Upper lobe of right lung (tissue), 1 donor: ENCODE data around the gene CHMP1A. TPM values are rescaled to one million over a fixed set of nuclear protein-coding genes. Genes with fewer than 3 reads are reported as not detected.

ENCODE experiments used
- ATAC-seq: fragments of 200-7000 bp; cut with Tn5 transposase; one replicate; pipeline ENCODE4 v1.9.1; 2020; ENCODE audit warnings: mild to moderate bottlenecking, moderate library complexity
- DNase-seq: peaks from one replicate; pipeline ENCODE4 v3.0.0-alpha.2; 2020
- H3K27ac ChIP-seq: fragments of 200-600 bp; one replicate; pipeline ENCODE4 v1.8.0; 2022
- H3K27me3 ChIP-seq: fragments of 200-600 bp; one replicate; pipeline ENCODE4 v1.8.0; 2022; ENCODE audit warnings: mild to moderate bottlenecking
- H3K36me3 ChIP-seq: fragments of 200-600 bp; one replicate; pipeline ENCODE4 v1.8.0; 2022
- H3K4me1 ChIP-seq: fragments of 200-600 bp; one replicate; pipeline ENCODE4 v1.8.0; 2022
- H3K4me3 ChIP-seq: fragments of 200-600 bp; one replicate; pipeline ENCODE4 v1.8.0; 2022; ENCODE audit warnings: mild to moderate bottlenecking
- H3K9me3 ChIP-seq: fragments of 200-600 bp; one replicate; pipeline ENCODE4 v1.8.0; 2022
- CTCF ChIP-seq: fragments of 200-600 bp; IDR thresholded peaks from one replicate; pipeline ENCODE4 v1.8.0; 2022; ENCODE audit warnings: antibody characterized with exemption
- intact Hi-C: fragments of 100-400 bp; cut with DNase I; formaldehyde crosslinking; loops from one replicate; pipeline ENCODE4 v1.11.0; 2022
- total RNA-seq: library from RNA; stranded (reverse); fragmentation: NEBNext Ultra II Directional; extraction: Animal tissue kit (Norgen Biotek cat#: 25700); gene quantifications from one replicate; pipeline ENCODE4 v1.2.1, GENCODE V29; 2021
- donor health status: DM: no; HTN: yes; CAD: no; lungs with severe emphysema.

CHMP1A gene
- total RNA-seq, 1 donor from 2014 or later = 74.0 TPM

- DNase-seq (no peak), ATAC-seq (no peak)
- no peak for TF ChIP-seq CTCF
Measured at GRCh38 chr16:89646270-89646669, 11.2 kb downstream of the CHMP1A start.

GRCh38 chr16:89645122-89645521 lies 12.4 kb downstream of the CHMP1A start:
- DNase-seq (no peak), ATAC-seq (no peak)
- H3K27ac ChIP-seq = no peak overlapping the region
- peaks cover 27% of the 10 kb centered on the region for H3K36me3 ChIP-seq
- peaks cover 6% of the 10 kb centered on the region for H3K4me1 ChIP-seq
- H3K4me3 ChIP-seq = no peak overlapping the region
- no peak for TF ChIP-seq CTCF
- intact Hi-C loops = no loop called here
- H3K9me3 ChIP-seq = no peaks in the 10 kb centered on the region
- H3K27me3 ChIP-seq = no peaks in the 10 kb centered on the region

More at GRCh38 chr16:89646270-89646669, 11.2 kb downstream of the CHMP1A start:
- peaks cover 27% of the 10 kb centered on the region for H3K36me3 ChIP-seq
- intact Hi-C loops = no loop called here
- no peaks in the 10 kb centered on the region for H3K4me1 ChIP-seq
- no peak overlapping the region for H3K4me3 ChIP-seq
- H3K9me3 ChIP-seq = no peaks in the 10 kb centered on the region
- H3K27me3 ChIP-seq = no peaks in the 10 kb centered on the region
- H3K27ac ChIP-seq = no peak overlapping the region

GRCh38 chr16:89643769-89644300 lies 13.7 kb downstream of the CHMP1A start:
- no peak overlapping the region for H3K27ac ChIP-seq
- no peak for TF ChIP-seq CTCF
- intact Hi-C loops = no loop called here
- H3K4me1 ChIP-seq = peaks cover 6% of the 10 kb centered on the region
- no peak for ATAC-seq
- no peaks in the 10 kb centered on the region for H3K27me3 ChIP-seq
- H3K9me3 ChIP-seq = no peaks in the 10 kb centered on the region
- peaks cover 27% of the 10 kb centered on the region for H3K36me3 ChIP-seq
- no peak for DNase-seq
- H3K4me3 ChIP-seq = no peak overlapping the region

- Histone ChIP-seq H3K4me3 (no peak overlapping the region), H3K27me3 (no peaks in the 10 kb centered on the region), H3K36me3 (peaks cover 27% of the 10 kb centered on the region), H3K27ac (no peak overlapping the region), H3K9me3 (no peaks in the 10 kb centered on the region), H3K4me1 (peaks cover 6% of the 10 kb centered on the region)
- DNase-seq (no peak), ATAC-seq (no peak)
- intact Hi-C loops = no loop called here
- TF ChIP-seq CTCF = no peak
Measured at GRCh38 chr16:89642574-89642973, 14.9 kb downstream of the CHMP1A start.

GRCh38 chr16:89641458-89642119 lies 15.9 kb downstream of the CHMP1A start:
- Histone ChIP-seq H3K4me1 (peaks cover 6% of the 10 kb centered on the region), H3K36me3 (peaks cover 19% of the 10 kb centered on the region), H3K9me3 (no peaks in the 10 kb centered on the region), H3K4me3 (peak overlapping the region; percentile 44), H3K27ac (no peak overlapping the region), H3K27me3 (no peaks in the 10 kb centered on the region)
- DNase-seq (no peak), ATAC-seq (no peak)
- intact Hi-C loops = no loop called here
- TF ChIP-seq CTCF = no peak
